ENCODE measurements around the gene RAP1GDS1.

Gene RAP1GDS1

DNA sequence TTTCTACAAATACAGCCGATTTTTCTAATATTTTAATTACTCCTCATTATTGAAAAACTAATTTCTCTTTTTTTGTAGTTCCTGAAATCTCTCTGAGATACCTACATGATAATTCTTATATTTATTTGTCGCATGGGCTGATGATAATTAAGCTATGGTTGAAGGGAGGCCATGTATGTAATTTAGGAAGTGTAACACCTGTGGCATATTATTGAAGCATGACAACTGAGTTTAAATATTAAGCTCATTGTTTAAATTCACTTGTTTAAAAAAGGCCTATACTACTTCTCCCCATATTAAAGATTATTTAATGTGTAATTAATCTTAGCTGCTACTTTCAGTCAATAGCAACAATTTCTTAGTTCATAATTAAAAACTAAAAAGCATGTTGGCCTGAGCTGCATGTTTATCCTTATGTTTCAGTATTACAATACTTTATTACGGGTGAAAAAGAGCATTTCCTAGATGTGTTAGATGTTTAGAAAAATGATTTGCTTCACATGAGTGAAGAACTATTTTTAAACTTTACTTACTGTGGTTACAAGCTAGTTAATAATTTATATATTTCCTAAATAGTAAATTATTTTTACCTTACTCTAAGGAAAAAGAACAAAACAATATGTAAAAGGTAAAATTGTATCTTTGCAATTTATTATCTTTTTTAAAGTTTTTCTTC is 122.4 kb downstream of the RAP1GDS1 start:
- TF ChIP-seq, protein P1, sequence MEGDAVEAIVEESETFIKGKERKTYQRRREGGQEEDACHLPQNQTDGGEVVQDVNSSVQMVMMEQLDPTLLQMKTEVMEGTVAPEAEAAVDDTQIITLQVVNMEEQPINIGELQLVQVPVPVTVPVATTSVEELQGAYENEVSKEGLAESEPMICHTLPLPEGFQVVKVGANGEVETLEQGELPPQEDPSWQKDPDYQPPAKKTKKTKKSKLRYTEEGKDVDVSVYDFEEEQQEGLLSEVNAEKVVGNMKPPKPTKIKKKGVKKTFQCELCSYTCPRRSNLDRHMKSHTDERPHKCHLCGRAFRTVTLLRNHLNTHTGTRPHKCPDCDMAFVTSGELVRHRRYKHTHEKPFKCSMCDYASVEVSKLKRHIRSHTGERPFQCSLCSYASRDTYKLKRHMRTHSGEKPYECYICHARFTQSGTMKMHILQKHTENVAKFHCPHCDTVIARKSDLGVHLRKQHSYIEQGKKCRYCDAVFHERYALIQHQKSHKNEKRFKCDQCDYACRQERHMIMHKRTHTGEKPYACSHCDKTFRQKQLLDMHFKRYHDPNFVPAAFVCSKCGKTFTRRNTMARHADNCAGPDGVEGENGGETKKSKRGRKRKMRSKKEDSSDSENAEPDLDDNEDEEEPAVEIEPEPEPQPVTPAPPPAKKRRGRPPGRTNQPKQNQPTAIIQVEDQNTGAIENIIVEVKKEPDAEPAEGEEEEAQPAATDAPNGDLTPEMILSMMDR (IDR thresholded peaks at IDR 0.05; ENCODE audit: control insufficient read depth, insufficient read depth, low read depth, low read length, missing control alignments): no peak

DNA sequence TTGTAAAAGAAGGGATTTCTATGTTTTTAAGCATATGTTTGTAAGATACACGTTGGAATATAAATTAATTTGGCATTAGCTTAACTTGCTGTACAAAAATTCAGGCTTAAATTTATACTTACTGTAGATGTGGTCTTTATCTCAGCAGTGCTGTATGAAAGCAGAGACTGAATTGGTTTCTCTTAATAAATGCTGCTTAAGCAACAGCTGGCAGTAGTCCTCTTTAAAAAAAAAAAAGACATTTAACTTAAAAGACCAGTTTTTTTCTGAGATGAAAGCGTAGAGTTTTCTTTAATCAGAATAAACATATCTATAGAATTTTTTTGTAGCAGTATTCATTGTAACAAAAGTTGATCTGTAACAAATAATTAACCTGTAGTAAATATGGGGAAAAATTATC is 124.6 kb downstream of the RAP1GDS1 start:
- H3K4me3 ChIP-seq (ENCODE audit: control insufficient read depth, low read depth, low read length): no peak overlapping the region
- no peak for DNase-seq (ENCODE audit: low read depth)
- TF ChIP-seq, protein P1 (IDR thresholded peaks at IDR 0.05; ENCODE audit: control insufficient read depth, insufficient read depth, low read depth, low read length, missing control alignments): no peak

More for the DNA sequence above, 122.4 kb downstream of the RAP1GDS1 start:
- no peak overlapping the region for H3K4me3 ChIP-seq (ENCODE audit: control insufficient read depth, low read depth, low read length)
- DNase-seq (ENCODE audit: low read depth): no peak

DNA sequence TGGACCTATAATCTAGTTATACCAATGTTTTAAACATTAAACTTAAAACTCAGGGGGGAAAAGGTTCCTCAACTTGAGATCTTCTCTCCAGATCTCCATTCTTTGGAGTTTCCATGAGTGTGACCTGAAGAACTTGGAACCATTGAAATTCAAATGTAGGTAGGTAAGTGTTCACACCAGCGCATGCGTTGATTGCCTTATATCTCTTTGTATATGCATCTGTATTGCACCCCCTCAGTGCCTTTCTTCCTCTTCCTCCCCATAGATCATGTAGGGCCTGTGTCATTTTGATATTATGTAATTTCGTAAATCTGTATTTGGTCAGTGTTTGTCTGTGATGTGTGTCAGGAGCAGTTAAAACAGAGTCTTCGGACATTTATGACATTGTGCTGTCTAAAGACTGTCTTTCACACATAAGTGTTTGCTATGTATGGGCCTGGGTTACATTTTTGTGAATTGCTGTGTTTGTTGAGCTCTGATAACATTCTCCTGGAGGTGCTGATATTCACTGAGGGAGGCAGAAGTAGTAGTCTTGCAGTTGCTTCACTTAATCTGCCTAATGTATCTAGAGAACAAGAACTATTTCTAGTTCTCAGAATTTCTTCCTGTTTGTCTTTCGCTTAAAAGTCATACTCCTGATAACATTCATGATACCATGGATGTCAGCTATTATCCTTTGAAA is 126.3 kb downstream of the RAP1GDS1 start:
- H3K4me3 ChIP-seq (ENCODE audit: control insufficient read depth, low read depth, low read length): no peak overlapping the region
- DNase-seq (ENCODE audit: low read depth): no peak
- TF ChIP-seq, protein P1 (IDR thresholded peaks at IDR 0.05; ENCODE audit: control insufficient read depth, insufficient read depth, low read depth, low read length, missing control alignments): no peak

DNA sequence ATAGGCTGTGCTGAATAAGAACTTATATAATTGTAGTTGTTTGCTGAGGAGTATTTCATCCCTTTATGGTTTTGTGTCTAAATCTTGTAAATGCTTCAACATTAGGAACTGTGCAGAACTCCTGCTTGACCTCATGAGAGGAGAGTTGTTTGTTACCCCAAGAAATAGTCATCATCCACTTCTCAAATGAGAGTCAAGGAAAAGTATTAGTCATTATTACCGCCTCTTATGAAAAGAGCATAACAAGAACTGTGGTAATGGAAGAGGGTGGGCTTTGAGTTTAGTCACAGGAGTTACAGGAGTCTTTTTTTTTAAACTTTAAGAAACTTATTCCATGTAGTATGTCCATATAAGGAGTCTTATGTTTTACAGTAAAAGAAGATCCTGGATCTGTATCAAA is 132.9 kb downstream of the RAP1GDS1 start:
- no peak for DNase-seq (ENCODE audit: low read depth)
- TF ChIP-seq, protein P1 (IDR thresholded peaks at IDR 0.05; ENCODE audit: control insufficient read depth, insufficient read depth, low read depth, low read length, missing control alignments): no peak
- no peak overlapping the region for H3K4me3 ChIP-seq (ENCODE audit: control insufficient read depth, low read depth, low read length)

DNA sequence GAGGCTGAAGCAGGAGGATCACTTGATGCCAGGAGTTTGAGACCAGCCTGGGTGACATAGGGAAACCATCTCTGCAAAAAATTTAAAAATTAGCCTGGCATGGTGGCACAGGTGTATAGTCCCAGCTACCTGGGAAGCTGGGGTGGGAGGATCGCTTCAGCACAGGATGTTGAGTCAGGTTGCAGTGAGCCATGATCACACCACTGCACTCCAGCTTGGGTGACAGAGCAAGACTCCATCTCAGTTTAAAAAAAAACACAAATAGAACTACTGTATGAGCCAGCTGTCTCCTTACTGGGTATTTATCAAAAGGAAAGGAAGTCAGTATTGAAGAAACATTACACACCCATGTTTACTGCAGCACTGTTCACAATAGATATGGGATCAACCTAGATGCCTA is 138.7 kb downstream of the RAP1GDS1 start:
- no peak for DNase-seq (ENCODE audit: low read depth)
- H3K4me3 ChIP-seq (ENCODE audit: control insufficient read depth, low read depth, low read length): no peak overlapping the region
- TF ChIP-seq, protein P1 (IDR thresholded peaks at IDR 0.05; ENCODE audit: control insufficient read depth, insufficient read depth, low read depth, low read length, missing control alignments): no peak

DNA sequence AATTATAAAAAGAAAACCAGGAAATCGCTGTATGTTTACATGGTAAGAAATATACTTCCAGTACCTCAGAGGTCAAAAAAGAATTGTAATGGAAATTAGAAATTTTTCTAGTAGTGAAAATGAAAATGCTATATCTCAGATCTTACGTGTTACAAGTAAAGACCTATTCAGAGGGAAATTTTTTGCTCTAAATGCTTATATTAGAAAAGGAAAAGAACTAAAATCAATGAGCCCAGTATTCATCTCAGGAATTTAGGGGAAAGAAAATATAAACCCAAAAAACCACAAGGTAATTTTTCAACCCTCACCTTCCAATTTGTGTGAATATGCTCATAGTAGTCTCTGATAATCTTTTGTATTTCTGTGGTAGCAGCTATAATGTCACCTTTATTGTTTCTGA is 145.6 kb downstream of the RAP1GDS1 start:
- no peak overlapping the region for H3K4me3 ChIP-seq (ENCODE audit: control insufficient read depth, low read depth, low read length)
- TF ChIP-seq, protein P1 (IDR thresholded peaks at IDR 0.05; ENCODE audit: control insufficient read depth, insufficient read depth, low read depth, low read length, missing control alignments): no peak
- no peak for DNase-seq (ENCODE audit: low read depth)

Data from AG09309 (cell line).